HG02884 (cell line): ENCODE data around the gene SLC35G4.
"Not testable (repeated sequence)": the region's sequence is repeated elsewhere in the genome, so short reads cannot be mapped to it uniquely, and the experiment has no call there.

ENCODE experiments used
- ATAC-seq: cut with Tn5 transposase; IDR thresholded peaks from one replicate; pipeline ENCODE4 v1.9.1; 2021; ENCODE audit warnings: mild to moderate bottlenecking, moderate library complexity; ENCODE audit not compliant: unreplicated experiment

The SLC35G4 gene

GRCh38 chr18:11609488-11609887 lies at the start of gene SLC35G4:
SLC35G4 (plus strand) TSS chr18:11609596; CDS start chr18:11609596, 0 bp downstream.
- not testable (repeated sequence) for ATAC-seq

- no peak for ATAC-seq
Measured at GRCh38 chr18:11561293-11561692, 48.1 kb upstream of the SLC35G4 start.

GRCh38 chr18:11565716-11566115 lies 43.7 kb upstream of the SLC35G4 start:
- no peak for ATAC-seq

- ATAC-seq = no peak
Measured at GRCh38 chr18:11566236-11566965, 43.0 kb upstream of the SLC35G4 start.

GRCh38 chr18:11567396-11567795 lies 42.0 kb upstream of the SLC35G4 start:
- no peak for ATAC-seq

- no peak for ATAC-seq
Measured at GRCh38 chr18:11570073-11570588, 39.3 kb upstream of the SLC35G4 start.

- no peak for ATAC-seq
Measured at GRCh38 chr18:11570769-11571412, 38.5 kb upstream of the SLC35G4 start.

GRCh38 chr18:11572201-11572600 lies 37.2 kb upstream of the SLC35G4 start:
- no peak for ATAC-seq

- ATAC-seq = no peak
Measured at GRCh38 chr18:11574545-11574944, 34.9 kb upstream of the SLC35G4 start.

GRCh38 chr18:11577271-11578112 lies 31.9 kb upstream of the SLC35G4 start:
- ATAC-seq = peak; percentile 42

GRCh38 chr18:11578799-11579198 lies 30.6 kb upstream of the SLC35G4 start:
- no peak for ATAC-seq

- ATAC-seq = no peak
Measured at GRCh38 chr18:11579916-11580315, 29.5 kb upstream of the SLC35G4 start.

GRCh38 chr18:11581286-11581685 lies 28.1 kb upstream of the SLC35G4 start:
- ATAC-seq = peak; percentile 60

GRCh38 chr18:11585596-11585995 lies 23.8 kb upstream of the SLC35G4 start:
- ATAC-seq = no peak

GRCh38 chr18:11586896-11587295 lies 22.5 kb upstream of the SLC35G4 start:
- no peak for ATAC-seq

- ATAC-seq = no peak
Measured at GRCh38 chr18:11587432-11587831, 22.0 kb upstream of the SLC35G4 start.

- no peak for ATAC-seq
Measured at GRCh38 chr18:11587846-11588245, 21.6 kb upstream of the SLC35G4 start.

- ATAC-seq = no peak
Measured at GRCh38 chr18:11591957-11592356, 17.4 kb upstream of the SLC35G4 start.

- ATAC-seq = no peak
Measured at GRCh38 chr18:11600321-11600720, 9.1 kb upstream of the SLC35G4 start.

GRCh38 chr18:11607906-11608305 lies 1.5 kb upstream of the SLC35G4 start:
- ATAC-seq = no peak

- ATAC-seq = not testable (repeated sequence)
Measured at GRCh38 chr18:11608618-11609017, 778 bp upstream of the SLC35G4 start.
